Measurements from ENCODE around the gene RNF149.

- TF ChIP-seq CTCF (conservative IDR thresholded peaks at IDR 0.05 in 1 of 2, IDR thresholded peaks at IDR 0.05 in 1 of 2; ENCODE audit: low read depth in 1 of 2, low read length in 2 of 2) (no peak), EZH2 (IDR thresholded peaks at IDR 0.05; ENCODE audit: low read length, missing control alignments) (no peak)
Observed at GRCh38 chr2:101339266-101339880, 30.9 kb upstream of the RNF149 start.
